HepG2 (cell line): ENCODE data around the gene ZIC2. TPM values are rescaled to one million over a fixed set of nuclear protein-coding genes. Genes with fewer than 3 reads are reported as not detected.

ENCODE experiments used
- ATAC-seq: fragments of 200-7000 bp; cut with Tn5 transposase; 3 replicates; pipeline ENCODE4 v1.9.1; 2020; ENCODE audit warnings: mild to moderate bottlenecking, moderate library complexity
- BruUV-seq: library from RNA; stranded (reverse); fragments of 400-500 nt; replicated peaks from 2 replicates; lab custom pipeline; 2021; lab: Mats Ljungman, UMichigan
- CTCF ChIA-PET: fragments of 300-600 bp; formaldehyde crosslinking; extraction: SDS; loops from one replicate; lab custom pipeline; 2021; ENCODE audit warnings: low total read pairs, inconsistent platforms, low intra/inter-chr PET ratio; lab: Yijun Ruan, JAX
- POLR2A ChIA-PET: fragments of 350-600 bp; sonication (Branson Sonifier 250); formaldehyde crosslinking; loops from one replicate; lab custom pipeline; 2020; ENCODE audit warnings: antibody characterized with exemption, inconsistent platforms; lab: Yijun Ruan, JAX
- DNase-seq: peaks from one replicate; pipeline ENCODE4 v3.0.0-alpha.2; 2015; ENCODE audit warnings: low spot score
- FAIRE-seq: peaks from 3 replicates; lab custom pipeline; 2011; peaks lifted over from hg19 to GRCh38; lab: Jason Lieb, UNC
- H2AFZ ChIP-seq: one replicate; pipeline ENCODE4 v1.6.1; 2011; ENCODE audit warnings: low read length, inconsistent platforms
- H3K27ac ChIP-seq: fragments of 300-600 bp; 3 replicates; pipeline ENCODE4 v1.8.0; 2011; ENCODE audit warnings: mixed run types, mild to moderate bottlenecking, mixed read lengths, low read length, inconsistent platforms; ENCODE audit not compliant: insufficient read depth; ENCODE audit errors: extremely low read length
- H3K27me3 ChIP-seq, 2 experiments: fragments of 200-600 bp in 1 of 2; 2 replicates in 1 of 2; 3 replicates in 1 of 2; pipeline versions ENCODE4 v1.6.0 to v1.8.0; 2011; ENCODE audit warnings: low read length in 2 of 2, mild to moderate bottlenecking in 2 of 2, moderate library complexity in 2 of 2, inconsistent platforms in 1 of 2; ENCODE audit not compliant: insufficient read depth in 2 of 2, control insufficient read depth in 1 of 2
- H3K36me3 ChIP-seq, 2 experiments: fragments of 200-600 bp in 1 of 2; replicated peaks in 1 of 2; 2 replicates in 1 of 2; 3 replicates in 1 of 2; pipeline versions ENCODE4 v1.5.1 to v1.8.0; 2011; ENCODE audit warnings: low read length in 2 of 2, inconsistent platforms in 1 of 2; ENCODE audit not compliant: insufficient read depth in 2 of 2, control insufficient read depth in 1 of 2
- H3K4me1 ChIP-seq: 2 replicates; pipeline ENCODE4 v1.5.1; 2012; ENCODE audit warnings: low read length, inconsistent platforms; ENCODE audit not compliant: insufficient read depth
- H3K4me2 ChIP-seq: 2 replicates; pipeline ENCODE4 v1.6.0; 2011; ENCODE audit warnings: low read depth, low read length, inconsistent platforms
- H3K4me3 ChIP-seq, 3 experiments: fragments of 200-600 bp in 1 of 3; sonication (generic), shearing (Covaris generic) in 1 of 3; replicated peaks in 1 of 3; 2 replicates each; pipeline ENCODE4 v1.5.1; 2011 to 2016; ENCODE audit warnings: low read length in 3 of 3, inconsistent platforms in 2 of 3, low read depth in 2 of 3, mild to moderate bottlenecking in 2 of 3, control low read depth in 1 of 3, mixed read lengths in 1 of 3; ENCODE audit not compliant: insufficient read depth in 1 of 3
- H3K79me2 ChIP-seq: one replicate; pipeline ENCODE4 v1.6.1; 2011; ENCODE audit warnings: low read length, inconsistent platforms; ENCODE audit not compliant: insufficient read depth
- H3K9ac ChIP-seq: 2 replicates; pipeline ENCODE4 v1.6.0; 2011; ENCODE audit warnings: mild to moderate bottlenecking, low read depth, low read length, inconsistent platforms; ENCODE audit not compliant: insufficient read depth
- H3K9me3 ChIP-seq: 2 replicates; pipeline ENCODE4 v1.5.1; 2012; ENCODE audit warnings: mild to moderate bottlenecking, low read length
- H4K20me1 ChIP-seq: 2 replicates; pipeline ENCODE4 v1.6.0; 2011; ENCODE audit warnings: inconsistent platforms, mild to moderate bottlenecking, low read length, moderate library complexity; ENCODE audit not compliant: insufficient read depth
- CBX1 ChIP-seq: IDR thresholded peaks from one replicate; pipeline ENCODE4 v1.6.1; 2016; ENCODE audit warnings: antibody characterized with exemption, low read depth
- FIP1L1 ChIP-seq: fragments of 200-400 bp; formaldehyde crosslinking; IDR thresholded peaks from 2 replicates; pipeline ENCODE4 v1.6.1; 2018; ENCODE audit warnings: low read depth, mild to moderate bottlenecking, low read length, moderate library complexity, borderline replicate concordance; ENCODE audit not compliant: insufficient read depth
- MTF2 ChIP-seq: sonication (generic); formaldehyde crosslinking; IDR thresholded peaks from 2 replicates; pipeline ENCODE4 v1.5.0; 2020; ENCODE audit warnings: missing genetic modification reagents, borderline replicate concordance
- RNF219 ChIP-seq: sonication (generic); formaldehyde crosslinking; IDR thresholded peaks from 2 replicates; pipeline ENCODE4 v1.5.0; 2020; ENCODE audit warnings: mild to moderate bottlenecking, missing genetic modification reagents
- TRAFD1 ChIP-seq: sonication (generic); formaldehyde crosslinking; IDR thresholded peaks from 2 replicates; pipeline ENCODE4 v1.5.1; 2020; ENCODE audit warnings: missing genetic modification reagents, mild to moderate bottlenecking, borderline replicate concordance
- ZIK1 ChIP-seq: sonication (generic); formaldehyde crosslinking; IDR thresholded peaks from 2 replicates; pipeline ENCODE4 v1.5.0; 2020; ENCODE audit warnings: mild to moderate bottlenecking, low read depth, missing genetic modification reagents, borderline replicate concordance
- ZNF224 ChIP-seq: sonication (generic); formaldehyde crosslinking; IDR thresholded peaks from 2 replicates; pipeline ENCODE4 v1.5.0; 2020; ENCODE audit warnings: mild to moderate bottlenecking, missing genetic modification reagents
- ZNF317 ChIP-seq: sonication (generic); formaldehyde crosslinking; IDR thresholded peaks from 2 replicates; pipeline ENCODE4 v1.5.0; 2020; ENCODE audit warnings: mild to moderate bottlenecking, missing genetic modification reagents
- ZNF546 ChIP-seq: sonication (generic); formaldehyde crosslinking; conservative IDR thresholded peaks from 2 replicates; pipeline ENCODE4 v1.8.1; 2023; ENCODE audit warnings: mild to moderate bottlenecking, missing genetic modification reagents
- ZNF780A ChIP-seq: sonication (generic); formaldehyde crosslinking; IDR thresholded peaks from 2 replicates; pipeline ENCODE4 v1.8.0; 2022; ENCODE audit warnings: mild to moderate bottlenecking, missing genetic modification reagents, moderate library complexity
- WGBS: methylation state at CpG from one replicate; pipeline ENCODE4 v1.1.6; 2017; ENCODE audit warnings: low lambda C conversion rate; 5-methylcytosine and 5-hydroxymethylcytosine counted together
- in situ Hi-C: cut with HindIII; loops from 2 replicates; pipeline ENCODE4 v1.10.0; 2017; ENCODE audit warnings: low pct_unique_long_range_greater_than_20kb; ENCODE audit not compliant: extremely low pct_ligation_motif_present
- intact Hi-C: fragments of 100-400 bp; cut with micrococcal nuclease; formaldehyde crosslinking; loops from one replicate; pipeline ENCODE4 v1.10.0; 2022; ENCODE audit not compliant: unreplicated experiment
- polyA plus RNA-seq, 8 experiments: library from polyadenylated mRNA; depleted of rRNA in 3 of 8; stranded (reverse) in 7 of 8; unstranded in 1 of 8; fragments of >200 nt; fragmentation: Illumina TruSeq in 4 of 8; extraction: Trizol in 4 of 8; gene quantifications; 2 replicates each; pipeline versions ENCODE4 v1.2.1 to v1.2.3, GENCODE V29; 2011 to 2016; ENCODE audit warnings: low read depth in 4 of 8, missing spikeins in 1 of 8, mixed read lengths in 1 of 8; ENCODE audit not compliant: insufficient read depth in 1 of 8
- total RNA-seq, 5 experiments: library from RNA; depleted of rRNA; stranded (reverse); fragments of >200 nt; fragmentation: Illumina TruSeq; extraction: Trizol; gene quantifications; 2 replicates each; pipeline ENCODE4 v1.2.3, GENCODE V29; 2016; ENCODE audit warnings: low read depth in 1 of 5

The ZIC2 gene
- total and polyA plus RNA-seq, 2 of the 13 experiments (the other 11 are each of a cell fraction or from before 2014, with no cell fraction given): 0.13 TPM; not detected in 1

GRCh38 chr13:99938635-99939034 lies 42.9 kb upstream of the ZIC2 start:
- intact Hi-C loops: no loop called here
- H4K20me1 ChIP-seq: no peaks in the 10 kb centered on the region
- H2AFZ ChIP-seq: no peak overlapping the region
- DNase-seq (no peak), ATAC-seq (no peak), FAIRE-seq (no peak)
- in situ Hi-C loops: no loop called here
- no peaks in the 10 kb centered on the region for H3K36me3 ChIP-seq
- no peak for TF ChIP-seq FIP1L1
- no peak for TF ChIP-seq TRAFD1
- no peak for TF ChIP-seq ZNF780A (CRISPR knock-in tag)
- no peak for TF ChIP-seq RNF219 (CRISPR knock-in tag)
- no peak for TF ChIP-seq MTF2 (CRISPR knock-in tag)
- TF ChIP-seq ZNF224 (CRISPR knock-in tag): no peak
- TF ChIP-seq ZNF317 (CRISPR knock-in tag): no peak
- TF ChIP-seq ZNF546: no peak
- TF ChIP-seq CBX1: no peak
- no peak for TF ChIP-seq ZIK1 (CRISPR knock-in tag)
- no peaks in the 10 kb centered on the region; a peak in 2 of 5 replicates for H3K27me3 ChIP-seq
- H3K79me2 ChIP-seq: no peaks in the 10 kb centered on the region
- no peak overlapping the region for H3K9ac ChIP-seq
- ChIA-PET CTCF (no interaction called here), POLR2A (no interaction called here)
- WGBS: 90% methylated on average over 7 of the region's 7 CpGs
- H3K4me3 ChIP-seq: no peak overlapping the region
- H3K27ac ChIP-seq: no peak overlapping the region
- no TSS peak for BruUV-seq
- H3K9me3 ChIP-seq: no peaks in the 10 kb centered on the region
- H3K4me2 ChIP-seq: no peak overlapping the region
- H3K4me1 ChIP-seq: peaks cover 37% of the 10 kb centered on the region
